ENCODE measurements around the gene MAN1C1. TPM values are rescaled to one million over a fixed set of nuclear protein-coding genes. Genes with fewer than 3 reads are reported as not detected.
"Not testable (repeated sequence)": the region's sequence is repeated elsewhere in the genome, so short reads cannot be mapped to it uniquely, and the experiment has no call there.

Gene MAN1C1
- total RNA-seq, 1 donor from 2014 or later: 8.6 TPM

- no peak for DNase-seq
Measured at GRCh38 chr1:25680701-25681100, 64.1 kb downstream of the MAN1C1 start.

GRCh38 chr1:25682059-25682601, 65.5 kb downstream of the MAN1C1 start:
- DNase-seq: no peak

- no peak for DNase-seq
Measured at GRCh38 chr1:25683177-25683576, 66.6 kb downstream of the MAN1C1 start.

GRCh38 chr1:25683731-25684130, 67.1 kb downstream of the MAN1C1 start:
- no peak for DNase-seq

GRCh38 chr1:25684216-25684965, 67.8 kb downstream of the MAN1C1 start:
- DNase-seq: no peak

GRCh38 chr1:25685211-25685750, 68.7 kb downstream of the MAN1C1 start:
- no peak for DNase-seq

GRCh38 chr1:25685938-25686665, 69.5 kb downstream of the MAN1C1 start:
- no peak for DNase-seq

- DNase-seq: no peak
Measured at GRCh38 chr1:25687221-25688017, 70.8 kb downstream of the MAN1C1 start.

- no peak for DNase-seq
Measured at GRCh38 chr1:25688390-25689119, 72.0 kb downstream of the MAN1C1 start.

GRCh38 chr1:25689686-25690381, 73.2 kb downstream of the MAN1C1 start:
- DNase-seq: no peak

- no peak for DNase-seq
Measured at GRCh38 chr1:25690396-25690956, 73.9 kb downstream of the MAN1C1 start.

- no peak for DNase-seq
Measured at GRCh38 chr1:25691211-25691610, 74.6 kb downstream of the MAN1C1 start.

GRCh38 chr1:25692560-25692959, 76.0 kb downstream of the MAN1C1 start:
- DNase-seq: no peak

- DNase-seq: no peak
Measured at GRCh38 chr1:25694167-25695007, 77.8 kb downstream of the MAN1C1 start.

- no peak for DNase-seq
Measured at GRCh38 chr1:25695090-25695770, 78.6 kb downstream of the MAN1C1 start.

- peak; percentile 61 for DNase-seq
Measured at GRCh38 chr1:25695771-25696311, 79.2 kb downstream of the MAN1C1 start.

- DNase-seq: not testable (repeated sequence)
Measured at GRCh38 chr1:25696643-25697042, 80.1 kb downstream of the MAN1C1 start.

GRCh38 chr1:25697435-25698217, 81.0 kb downstream of the MAN1C1 start:
- DNase-seq: no peak

All from occipital lobe (tissue), 2 donors.